Neural progenitor cell (in vitro differentiated cells): ENCODE data around the gene MUCL3.

Source experiments
- EZH2 ChIP-seq: fragments of 200-600 bp; sonication (generic); IDR thresholded peaks from 2 replicates; pipeline ENCODE4 v1.6.1; 2017; ENCODE audit warnings: antibody characterized with exemption, mild to moderate bottlenecking, moderate library complexity
- TF ChIP-seq, protein P1 (sequence below): fragments of 200-600 bp; sonication (generic); IDR thresholded peaks from 2 replicates; pipeline ENCODE4 v1.5.1; 2017; ENCODE audit warnings: antibody characterized with exemption, mild to moderate bottlenecking

- TF ChIP-seq, protein P1, sequence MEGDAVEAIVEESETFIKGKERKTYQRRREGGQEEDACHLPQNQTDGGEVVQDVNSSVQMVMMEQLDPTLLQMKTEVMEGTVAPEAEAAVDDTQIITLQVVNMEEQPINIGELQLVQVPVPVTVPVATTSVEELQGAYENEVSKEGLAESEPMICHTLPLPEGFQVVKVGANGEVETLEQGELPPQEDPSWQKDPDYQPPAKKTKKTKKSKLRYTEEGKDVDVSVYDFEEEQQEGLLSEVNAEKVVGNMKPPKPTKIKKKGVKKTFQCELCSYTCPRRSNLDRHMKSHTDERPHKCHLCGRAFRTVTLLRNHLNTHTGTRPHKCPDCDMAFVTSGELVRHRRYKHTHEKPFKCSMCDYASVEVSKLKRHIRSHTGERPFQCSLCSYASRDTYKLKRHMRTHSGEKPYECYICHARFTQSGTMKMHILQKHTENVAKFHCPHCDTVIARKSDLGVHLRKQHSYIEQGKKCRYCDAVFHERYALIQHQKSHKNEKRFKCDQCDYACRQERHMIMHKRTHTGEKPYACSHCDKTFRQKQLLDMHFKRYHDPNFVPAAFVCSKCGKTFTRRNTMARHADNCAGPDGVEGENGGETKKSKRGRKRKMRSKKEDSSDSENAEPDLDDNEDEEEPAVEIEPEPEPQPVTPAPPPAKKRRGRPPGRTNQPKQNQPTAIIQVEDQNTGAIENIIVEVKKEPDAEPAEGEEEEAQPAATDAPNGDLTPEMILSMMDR, result no peak
- TF ChIP-seq EZH2, result no peak
Measured at GRCh38 chr6:30894935-30895334, 45.8 kb upstream of the MUCL3 start.
